ENCODE measurements around the gene ADGRB3. TPM values are rescaled to one million over a fixed set of nuclear protein-coding genes. Genes with fewer than 3 reads are reported as not detected.
A peak's percentile ranks its signal among the peaks of the same experiment; 100 is the strongest.
"Not testable (repeated sequence)": the region's sequence is repeated elsewhere in the genome, so short reads cannot be mapped to it uniquely, and the experiment has no call there.

The ADGRB3 gene
- total RNA-seq, 1 experiment from 2014 or later, result 3.2 TPM

DNA sequence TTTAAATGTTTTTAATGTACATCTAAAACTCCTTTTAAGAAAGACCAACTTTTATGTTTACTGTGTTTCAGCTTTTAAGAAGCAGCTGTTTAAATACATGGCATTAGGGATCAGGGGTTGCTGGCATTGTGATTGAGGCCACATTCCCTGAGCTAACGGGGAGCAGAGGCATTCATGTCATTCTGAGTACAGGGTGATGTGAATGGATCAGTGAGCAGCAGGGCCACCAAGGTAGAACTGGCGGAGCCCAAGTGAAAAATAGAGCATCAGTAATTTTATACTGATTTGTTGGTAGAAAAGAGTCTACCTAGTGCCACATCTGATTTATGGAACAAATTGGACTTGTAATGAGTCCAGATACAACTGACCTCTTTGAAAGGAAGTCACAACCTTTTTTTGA lies 467.3 kb downstream of the ADGRB3 start:
- DNase-seq (ENCODE audit: extremely low read depth, low read depth), result no peak

DNA sequence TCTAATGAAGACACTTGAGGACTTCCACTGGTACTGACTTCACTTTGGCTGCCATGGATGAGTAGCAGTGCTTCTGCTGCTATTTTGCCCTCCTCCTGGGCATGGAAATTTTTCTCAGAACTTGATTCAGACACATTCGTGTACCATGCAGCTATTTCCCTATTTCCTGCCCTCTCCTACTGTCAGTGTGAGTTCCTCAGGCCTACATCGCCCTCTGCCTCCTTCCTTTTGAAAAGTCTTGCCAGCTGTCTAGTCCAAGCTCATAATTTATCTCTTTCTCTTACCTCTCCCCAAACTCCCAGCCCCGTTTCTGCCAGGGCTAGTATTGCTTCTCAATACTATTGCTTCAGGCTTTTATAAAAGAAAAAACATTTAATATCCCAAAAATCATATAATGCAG lies 470.2 kb downstream of the ADGRB3 start:
- peak; percentile 16 for DNase-seq (ENCODE audit: extremely low read depth, low read depth)

DNA sequence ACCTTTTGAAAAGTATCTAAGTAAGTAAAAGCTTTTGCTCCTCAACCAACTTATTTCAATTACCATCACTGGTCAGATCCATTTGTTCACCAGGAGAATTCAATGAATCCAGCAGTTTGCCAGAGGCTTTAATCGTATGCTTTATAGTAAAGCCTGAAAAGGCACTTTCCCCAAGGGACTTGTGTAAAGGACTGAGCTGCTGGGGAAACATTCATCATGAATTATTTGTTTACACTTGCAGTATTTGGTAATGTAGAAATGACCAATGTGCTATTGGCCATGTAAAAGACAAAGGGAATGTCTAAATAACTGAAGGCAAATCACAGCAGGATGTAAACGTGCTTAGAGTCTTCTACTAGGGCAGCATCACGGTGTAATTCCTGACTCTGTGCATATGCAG lies 471.4 kb downstream of the ADGRB3 start:
- no peak for DNase-seq (ENCODE audit: extremely low read depth, low read depth)

DNA sequence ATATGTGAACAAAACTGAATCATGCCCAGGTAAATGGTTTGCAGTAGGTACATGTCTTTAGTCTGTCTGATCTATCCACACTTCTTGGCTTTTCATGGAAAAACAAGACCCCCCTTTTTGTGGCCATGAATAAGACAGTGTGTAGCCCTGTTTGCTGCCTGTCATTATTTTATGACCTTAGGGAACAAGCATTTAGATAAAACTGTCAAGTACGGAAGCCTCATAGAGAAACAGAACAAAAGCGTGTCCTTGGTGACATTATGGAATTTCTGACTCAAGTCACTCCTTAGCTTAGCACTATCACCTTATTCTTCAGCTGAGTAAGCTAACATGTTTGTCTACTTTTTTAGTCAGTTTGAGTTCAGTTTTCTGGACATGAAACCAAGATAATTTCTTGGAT lies 476.2 kb downstream of the ADGRB3 start:
- no peak for DNase-seq (ENCODE audit: extremely low read depth, low read depth)

DNA sequence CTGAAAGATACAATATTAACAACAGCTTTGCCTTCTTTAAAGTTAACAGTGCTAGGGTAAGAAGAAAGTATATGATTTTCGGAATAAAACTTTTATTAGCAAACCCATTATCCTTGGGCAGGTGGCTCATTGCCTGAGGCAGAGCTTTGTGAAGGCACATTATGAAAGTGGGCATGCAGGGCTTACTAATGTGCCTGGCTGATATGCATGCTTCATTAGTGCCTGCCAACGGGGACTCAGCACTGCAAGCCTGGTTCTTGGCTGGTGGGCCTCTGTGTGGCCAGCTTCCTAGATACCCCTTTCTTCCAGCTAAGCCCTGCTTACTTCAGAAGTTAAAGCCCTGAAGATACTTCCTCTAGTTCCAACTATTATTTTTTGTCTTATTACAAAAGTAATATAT lies 481.6 kb downstream of the ADGRB3 start:
- no peak for DNase-seq (ENCODE audit: extremely low read depth, low read depth)

DNA sequence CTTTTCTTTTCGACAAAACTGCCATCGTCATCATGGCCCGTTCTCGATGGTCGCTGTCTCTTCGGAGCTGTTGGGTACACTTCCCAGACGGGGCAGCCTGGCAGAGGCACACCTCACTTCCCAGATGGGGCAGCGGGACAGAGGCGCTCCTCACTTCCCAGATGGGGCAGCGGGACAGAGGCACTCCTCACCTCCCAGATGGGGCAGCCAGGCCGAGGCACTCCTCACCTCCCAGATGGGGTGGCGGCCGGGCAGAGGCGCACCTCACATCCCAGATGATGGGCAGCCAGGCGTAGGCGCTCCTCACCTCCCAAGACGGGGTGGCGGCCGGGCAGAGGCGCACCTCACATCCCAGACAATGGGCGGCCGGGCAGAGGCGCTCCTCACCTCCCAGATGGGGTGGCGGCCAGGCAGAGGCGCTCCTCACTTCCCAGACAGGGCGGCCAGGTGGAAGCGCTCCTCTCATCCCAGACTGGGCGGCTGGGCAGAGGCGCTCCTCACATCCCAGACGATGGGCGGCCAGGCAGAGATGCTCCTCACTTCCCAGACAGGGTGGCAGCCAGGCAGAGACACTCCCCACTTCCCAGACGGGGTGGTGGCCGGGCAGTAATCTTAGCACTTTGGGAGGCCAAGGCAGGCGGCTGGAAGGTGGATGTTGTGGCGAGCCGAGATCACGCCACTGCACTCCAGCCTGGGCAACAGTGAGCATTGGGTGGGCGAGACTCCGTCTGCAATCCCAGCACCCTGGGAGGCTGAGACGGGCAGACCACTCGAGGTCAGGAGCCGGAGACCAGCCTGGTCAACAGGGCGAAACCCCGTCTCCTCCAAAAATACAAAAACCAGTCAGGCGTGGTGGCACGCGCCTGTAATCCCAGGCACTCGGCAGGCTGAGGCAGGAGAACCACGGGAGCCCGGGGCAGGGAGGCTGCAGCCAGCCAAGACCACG lies 486.7 kb downstream of the ADGRB3 start:
- not testable (repeated sequence) for DNase-seq (ENCODE audit: extremely low read depth, low read depth)

DNA sequence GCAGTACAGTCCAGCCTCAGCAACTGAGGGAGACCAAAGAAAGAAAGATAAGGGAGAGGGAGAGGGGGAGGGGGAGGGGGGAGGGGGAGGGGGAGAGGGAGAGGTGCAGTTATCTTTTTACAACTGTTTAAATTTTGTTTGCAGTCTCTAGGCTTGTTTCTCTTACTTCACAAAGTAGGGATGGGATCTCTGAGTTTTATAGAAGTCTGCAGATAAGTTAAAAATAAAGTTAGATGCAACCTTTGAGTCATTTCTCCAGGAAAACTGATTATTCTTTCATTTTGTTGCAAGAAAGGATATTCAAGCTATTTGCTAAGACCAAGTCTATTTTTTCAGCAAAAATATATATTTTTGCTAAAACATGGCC lies 487.3 kb downstream of the ADGRB3 start:
- no peak for DNase-seq (ENCODE audit: extremely low read depth, low read depth)

DNA sequence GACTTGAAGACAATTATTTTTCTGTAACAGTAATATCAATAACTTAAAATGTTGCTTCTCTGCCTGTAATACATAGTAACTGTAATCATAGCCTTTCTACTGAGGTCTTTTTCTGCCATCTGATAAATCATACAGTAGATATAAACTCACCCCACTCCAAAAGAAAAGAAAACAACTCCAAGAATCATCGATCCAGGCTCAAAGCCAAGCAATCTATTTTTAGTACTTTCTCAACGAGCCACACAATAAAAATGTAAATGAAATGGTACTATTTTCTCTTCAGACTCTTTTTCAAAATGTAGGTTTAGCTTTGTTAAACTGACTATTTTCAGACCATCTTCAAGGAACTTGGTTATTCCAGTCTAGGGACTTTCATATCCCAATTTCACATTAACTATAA lies 493.3 kb downstream of the ADGRB3 start:
- DNase-seq (ENCODE audit: extremely low read depth, low read depth), result no peak

DNA sequence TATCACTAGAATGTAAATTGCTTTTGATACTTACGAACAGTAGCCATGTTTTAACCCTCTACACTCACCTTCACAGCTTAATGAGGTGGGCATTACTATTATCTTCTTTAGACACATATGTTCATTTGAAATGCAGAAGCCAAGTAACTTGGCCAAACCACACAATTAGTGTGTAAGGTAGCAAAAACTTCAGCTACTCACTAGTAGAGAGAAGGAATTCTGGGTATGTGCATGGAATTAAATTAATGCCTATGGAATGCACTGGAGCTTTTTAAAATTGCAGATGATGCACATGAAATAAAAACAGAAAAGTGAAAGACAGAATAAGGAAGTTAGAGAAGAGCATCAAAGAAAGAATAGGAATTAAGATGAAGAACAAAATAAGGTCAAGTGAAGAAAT lies 494.0 kb downstream of the ADGRB3 start:
- DNase-seq (ENCODE audit: extremely low read depth, low read depth), result no peak

DNA sequence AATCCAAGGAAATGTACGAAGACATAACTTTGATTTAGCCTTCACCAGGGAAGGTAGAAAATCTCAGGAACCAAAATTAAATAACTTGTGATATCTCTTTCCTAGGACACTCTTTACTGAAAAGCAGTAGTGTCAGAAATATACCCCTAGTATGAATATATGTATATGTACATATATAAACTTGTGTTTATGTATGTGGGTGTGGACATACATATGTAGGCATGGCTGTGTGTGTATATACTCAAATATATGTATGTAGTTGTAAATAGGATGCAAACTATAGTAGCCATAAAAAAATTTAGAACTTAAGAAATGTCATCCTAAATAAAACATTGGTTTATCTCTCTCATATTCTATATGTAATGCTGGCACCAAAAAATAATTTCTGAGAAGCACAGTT lies 500.8 kb downstream of the ADGRB3 start:
- no peak for DNase-seq (ENCODE audit: extremely low read depth, low read depth)

DNA sequence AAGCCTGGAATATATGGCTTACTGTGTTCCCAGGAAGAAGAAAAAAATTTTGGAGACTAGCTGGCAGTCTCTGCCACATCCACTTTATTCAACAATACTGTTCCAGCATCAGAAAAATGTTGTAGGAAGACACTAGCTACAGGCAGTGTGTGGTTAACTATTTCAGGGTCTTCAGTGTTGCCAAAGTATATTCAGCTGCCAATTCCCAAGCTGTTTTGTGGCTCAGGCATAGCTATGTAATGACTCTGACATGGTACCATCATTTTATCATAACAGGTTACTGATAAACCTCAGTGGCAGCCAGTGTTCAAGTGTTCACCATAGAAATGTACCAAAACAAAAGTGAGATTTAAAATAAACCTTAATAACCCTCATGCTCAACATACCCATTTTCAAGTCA lies 503.1 kb downstream of the ADGRB3 start:
- no peak for DNase-seq (ENCODE audit: extremely low read depth, low read depth)

DNA sequence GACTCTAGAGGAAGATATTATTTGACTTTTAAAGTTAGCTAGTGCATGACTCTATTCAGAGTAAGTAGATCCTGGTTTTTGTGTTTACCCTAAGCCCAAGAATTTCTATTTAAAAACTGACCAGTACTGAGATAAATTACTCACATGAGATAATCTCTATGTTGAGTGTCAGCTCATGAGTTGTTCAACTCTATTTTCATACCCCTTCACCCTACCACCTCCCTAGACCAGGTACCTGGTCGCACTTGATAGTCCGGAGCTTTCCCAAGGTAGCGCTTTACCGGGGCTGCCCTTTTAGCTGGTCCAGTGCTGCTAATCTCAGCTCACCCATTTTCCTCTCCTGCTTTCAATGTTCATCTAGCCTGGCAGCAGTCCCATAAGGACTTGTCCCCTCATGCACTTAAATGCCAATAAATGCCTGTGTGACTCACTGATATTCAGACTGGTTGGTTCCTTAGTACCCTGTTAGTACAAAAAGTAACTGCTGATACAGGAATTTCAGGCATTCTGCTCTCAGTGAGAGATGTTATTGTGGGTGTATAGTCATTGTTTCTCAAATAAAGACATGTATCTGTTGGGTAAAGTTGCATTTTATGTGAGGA lies 503.9 kb downstream of the ADGRB3 start:
- no peak for DNase-seq (ENCODE audit: extremely low read depth, low read depth)

DNA sequence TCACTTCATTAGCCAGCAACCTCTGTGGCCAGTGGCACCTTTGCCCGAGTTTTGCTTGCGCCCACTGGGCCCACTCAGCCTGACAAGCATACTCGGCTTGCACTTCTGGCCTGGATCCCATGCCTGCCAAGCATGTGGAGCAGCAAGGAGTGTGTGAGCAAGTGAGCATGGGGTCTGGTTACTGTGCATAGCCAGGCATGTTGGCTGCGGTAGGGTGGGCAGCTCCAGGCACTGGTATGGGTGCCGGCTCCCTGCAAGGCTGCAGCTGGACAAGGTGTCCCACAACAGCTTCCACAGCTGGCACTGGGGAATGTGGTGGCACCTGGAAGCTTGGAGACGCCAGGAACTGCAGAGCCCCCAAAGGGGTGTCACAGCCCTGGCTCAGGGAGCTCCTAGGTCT lies 510.0 kb downstream of the ADGRB3 start:
- DNase-seq (ENCODE audit: extremely low read depth, low read depth), result no peak

DNA sequence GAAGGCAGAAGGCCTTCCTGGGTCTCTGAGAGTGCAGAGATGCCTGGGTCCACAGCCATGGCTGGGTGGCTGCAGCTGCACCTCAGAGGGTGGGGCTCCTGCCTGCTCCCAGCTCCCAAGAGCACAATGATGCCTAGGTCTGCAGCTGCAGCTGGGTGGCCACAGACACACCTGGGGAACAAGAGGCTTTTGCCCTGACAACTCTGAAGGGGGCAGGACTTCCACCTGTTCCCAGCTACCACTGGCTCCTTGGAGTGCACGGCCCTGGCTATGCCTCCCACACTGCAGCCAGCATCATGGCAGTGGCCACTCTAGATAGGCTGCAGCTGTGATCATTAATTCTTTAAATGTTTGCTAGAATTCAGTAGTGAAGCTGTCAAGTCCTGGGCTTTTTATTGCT lies 511.3 kb downstream of the ADGRB3 start:
- no peak for DNase-seq (ENCODE audit: extremely low read depth, low read depth)

DNA sequence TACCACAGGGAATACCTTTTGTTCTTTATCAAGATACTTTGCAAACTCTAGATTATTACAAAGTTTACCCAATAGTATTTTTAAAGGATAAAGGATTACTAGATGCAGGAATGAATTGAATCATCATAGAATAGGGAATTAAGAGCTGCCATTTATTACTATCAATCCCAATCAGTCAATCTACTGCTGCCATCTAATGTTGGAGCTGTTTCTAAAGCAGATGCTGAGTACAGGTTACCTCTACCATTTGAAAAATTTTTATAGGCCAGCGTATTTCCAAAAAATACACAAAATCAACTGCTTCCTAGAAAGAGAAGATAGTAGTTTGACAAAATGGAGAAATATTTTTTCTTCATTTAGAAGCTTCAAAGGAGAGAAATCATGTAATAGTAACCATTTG lies 520.4 kb downstream of the ADGRB3 start:
- DNase-seq (ENCODE audit: extremely low read depth, low read depth), result peak; percentile 8

DNA sequence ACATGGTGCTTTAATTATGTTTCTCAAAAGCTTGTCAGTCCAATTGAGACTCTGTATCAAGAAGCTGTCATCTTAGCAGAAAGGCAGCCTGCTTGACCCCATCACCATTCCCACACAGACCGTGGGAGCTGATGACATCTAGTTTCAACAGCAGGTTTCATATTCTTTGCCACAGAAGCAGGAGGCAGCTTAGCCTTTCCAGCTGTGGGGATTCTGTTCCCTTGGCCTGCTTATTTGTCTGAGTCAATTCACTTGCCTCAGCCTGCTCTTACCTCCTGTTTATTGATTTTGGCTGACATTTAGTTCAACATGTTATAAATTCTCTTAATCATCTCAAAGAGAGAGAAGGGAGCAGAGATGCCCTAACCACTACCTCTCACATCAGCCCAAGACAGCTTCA lies 527.7 kb downstream of the ADGRB3 start:
- DNase-seq (ENCODE audit: extremely low read depth, low read depth), result no peak

DNA sequence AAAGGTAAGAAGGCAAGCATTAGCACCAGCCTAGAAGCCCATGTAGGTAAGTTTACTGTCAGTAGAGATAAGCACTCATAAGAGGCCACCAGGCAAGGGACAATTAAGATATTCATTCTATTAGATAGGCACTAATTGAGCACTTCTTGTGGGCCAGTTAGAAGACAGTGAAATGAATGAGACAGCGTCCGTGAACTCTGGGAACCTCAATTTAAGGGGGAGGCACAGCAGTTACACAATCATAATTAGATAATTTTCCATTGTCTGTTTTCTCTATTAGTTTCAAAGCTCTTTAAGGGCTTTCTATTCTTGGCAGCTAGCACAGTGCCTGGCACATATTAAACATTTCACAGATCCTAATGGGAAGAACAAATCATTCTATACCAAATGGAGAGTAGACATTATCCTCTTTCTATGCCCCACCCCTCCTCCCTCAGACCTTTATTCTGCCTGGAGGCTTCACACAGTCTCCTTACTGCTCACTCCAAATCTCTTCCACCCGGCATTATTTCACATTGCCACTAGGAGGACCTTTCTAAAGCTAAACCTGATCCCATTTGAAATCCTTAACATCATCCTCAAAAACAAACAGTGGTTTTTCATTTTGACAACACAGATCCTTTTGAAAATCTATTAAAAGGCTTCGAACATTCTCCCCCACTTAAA lies 529.6 kb downstream of the ADGRB3 start:
- no peak for DNase-seq (ENCODE audit: extremely low read depth, low read depth)

DNA sequence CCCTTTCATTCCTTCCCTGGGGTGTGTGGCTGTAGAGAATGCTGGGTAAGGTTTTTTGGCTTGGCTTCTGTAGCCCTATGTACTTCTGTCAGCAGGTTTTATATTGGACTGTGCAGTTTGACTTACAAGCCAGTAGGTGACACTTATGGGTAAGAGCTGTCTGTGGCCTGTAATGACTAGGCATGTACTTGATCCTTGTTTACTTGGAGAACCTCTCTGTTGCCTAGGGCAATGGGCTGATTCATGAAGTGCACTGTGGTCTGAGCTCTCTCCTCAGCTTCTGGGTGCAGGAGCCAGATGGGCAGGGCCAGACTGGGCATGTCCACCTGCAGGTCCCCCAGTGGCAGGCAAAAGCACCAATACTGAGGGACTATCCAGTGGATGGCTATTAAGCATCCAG lies 544.6 kb downstream of the ADGRB3 start:
- DNase-seq (ENCODE audit: extremely low read depth, low read depth), result peak; percentile 29

DNA sequence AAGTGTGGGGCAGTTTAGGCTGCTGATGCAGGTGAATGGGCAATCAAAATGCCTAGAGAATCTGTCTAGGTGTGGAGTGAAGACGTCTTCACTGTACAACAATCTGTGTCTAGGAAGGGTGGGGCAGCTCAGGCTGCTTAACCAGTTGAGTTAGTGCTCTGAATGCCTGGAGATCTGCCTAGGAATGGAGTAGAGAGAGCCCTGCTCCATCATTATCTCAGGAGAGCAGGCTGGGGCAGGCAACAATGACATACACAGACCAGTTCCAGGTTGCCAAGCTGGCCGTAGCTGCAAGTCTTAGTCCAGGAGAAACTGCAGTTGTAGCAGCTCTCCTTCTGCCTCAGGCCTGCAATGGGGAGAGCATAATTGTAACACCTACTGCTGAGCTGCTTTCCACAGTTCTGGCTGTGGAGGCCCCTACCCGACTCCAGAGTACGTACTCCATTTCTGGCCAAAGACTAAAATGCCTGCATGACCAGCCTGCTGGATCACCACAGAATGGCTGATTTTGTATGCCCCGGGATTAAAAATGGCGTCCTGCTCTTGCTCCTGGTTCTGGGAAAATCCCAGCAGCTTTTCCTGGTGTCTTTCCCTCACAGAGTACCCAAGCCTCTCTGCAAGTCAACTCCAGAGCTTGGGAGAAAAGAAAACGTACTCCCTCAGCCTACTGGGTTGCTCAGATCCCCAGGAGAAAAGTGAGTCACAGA lies 545.4 kb downstream of the ADGRB3 start:
- no peak for DNase-seq (ENCODE audit: extremely low read depth, low read depth)

DNA sequence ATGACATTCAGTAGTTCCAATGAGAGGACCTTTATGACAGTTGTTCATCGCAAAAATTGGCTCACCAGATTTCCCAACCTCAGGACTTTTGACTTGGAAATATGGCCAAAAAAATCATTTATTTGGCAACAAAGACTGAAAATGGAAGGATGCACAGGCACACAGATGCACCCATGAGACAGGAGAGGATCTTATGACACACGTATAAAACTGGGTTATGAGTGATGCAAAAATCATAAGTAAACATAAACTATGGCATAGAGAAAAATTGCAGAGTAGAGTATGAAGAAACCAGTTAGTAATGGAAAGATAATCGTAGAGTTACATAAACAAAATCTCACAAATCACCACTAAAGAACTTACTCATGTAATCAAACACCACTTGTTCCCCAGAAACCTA lies 546.9 kb downstream of the ADGRB3 start:
- DNase-seq (ENCODE audit: extremely low read depth, low read depth), result no peak

DNA sequence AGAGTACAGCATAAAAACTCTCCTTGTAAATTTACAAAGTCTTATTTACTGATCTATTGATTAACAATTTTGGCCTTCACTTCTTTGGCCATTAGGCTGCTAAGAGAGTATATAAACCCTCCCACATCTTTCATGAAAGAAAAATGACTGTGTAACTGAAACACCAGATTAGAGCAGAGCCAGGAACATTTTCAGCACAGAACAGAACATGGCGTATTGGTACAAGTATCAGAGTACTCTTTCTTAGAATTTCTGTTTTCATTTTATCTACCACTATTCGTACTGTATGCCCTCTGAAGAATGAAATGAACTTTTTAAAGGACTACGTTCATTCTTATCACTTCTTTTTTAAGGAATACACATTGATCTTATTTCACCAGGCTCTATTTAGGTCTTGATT lies 550.2 kb downstream of the ADGRB3 start:
- DNase-seq (ENCODE audit: extremely low read depth, low read depth), result no peak
